GM13977 (cell line): ENCODE results near the gene CNNM4.

Source experiments
- DNase-seq: peaks from one replicate; pipeline ENCODE4 v3.0.0; 2012; ENCODE audit warnings: low spot score
- in situ Hi-C: fragments of 300-500 bp; cut with MboI; formaldehyde crosslinking; loops from one replicate; pipeline ENCODE4 v1.12.0; 2022; ENCODE audit warnings: low sequenced_read_pairs, low pct_unique_long_range_greater_than_20kb, mixed read lengths, inconsistent platforms; ENCODE audit not compliant: unreplicated experiment
- TF ChIP-seq, protein P1 (sequence below): IDR thresholded peaks from 2 replicates; pipeline ENCODE4 v1.5.1; 2012; ENCODE audit warnings: mild to moderate bottlenecking, control low read depth; ENCODE audit not compliant: insufficient read depth; ENCODE audit errors: extremely low read depth, missing control alignments

Gene CNNM4

GRCh38 chr2:96757477-96757860 lies 3.2 kb upstream of the CNNM4 start:
- no peak for DNase-seq
- in situ Hi-C loops, result no loop called here
- TF ChIP-seq, protein P1, sequence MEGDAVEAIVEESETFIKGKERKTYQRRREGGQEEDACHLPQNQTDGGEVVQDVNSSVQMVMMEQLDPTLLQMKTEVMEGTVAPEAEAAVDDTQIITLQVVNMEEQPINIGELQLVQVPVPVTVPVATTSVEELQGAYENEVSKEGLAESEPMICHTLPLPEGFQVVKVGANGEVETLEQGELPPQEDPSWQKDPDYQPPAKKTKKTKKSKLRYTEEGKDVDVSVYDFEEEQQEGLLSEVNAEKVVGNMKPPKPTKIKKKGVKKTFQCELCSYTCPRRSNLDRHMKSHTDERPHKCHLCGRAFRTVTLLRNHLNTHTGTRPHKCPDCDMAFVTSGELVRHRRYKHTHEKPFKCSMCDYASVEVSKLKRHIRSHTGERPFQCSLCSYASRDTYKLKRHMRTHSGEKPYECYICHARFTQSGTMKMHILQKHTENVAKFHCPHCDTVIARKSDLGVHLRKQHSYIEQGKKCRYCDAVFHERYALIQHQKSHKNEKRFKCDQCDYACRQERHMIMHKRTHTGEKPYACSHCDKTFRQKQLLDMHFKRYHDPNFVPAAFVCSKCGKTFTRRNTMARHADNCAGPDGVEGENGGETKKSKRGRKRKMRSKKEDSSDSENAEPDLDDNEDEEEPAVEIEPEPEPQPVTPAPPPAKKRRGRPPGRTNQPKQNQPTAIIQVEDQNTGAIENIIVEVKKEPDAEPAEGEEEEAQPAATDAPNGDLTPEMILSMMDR, result no peak

DNA sequence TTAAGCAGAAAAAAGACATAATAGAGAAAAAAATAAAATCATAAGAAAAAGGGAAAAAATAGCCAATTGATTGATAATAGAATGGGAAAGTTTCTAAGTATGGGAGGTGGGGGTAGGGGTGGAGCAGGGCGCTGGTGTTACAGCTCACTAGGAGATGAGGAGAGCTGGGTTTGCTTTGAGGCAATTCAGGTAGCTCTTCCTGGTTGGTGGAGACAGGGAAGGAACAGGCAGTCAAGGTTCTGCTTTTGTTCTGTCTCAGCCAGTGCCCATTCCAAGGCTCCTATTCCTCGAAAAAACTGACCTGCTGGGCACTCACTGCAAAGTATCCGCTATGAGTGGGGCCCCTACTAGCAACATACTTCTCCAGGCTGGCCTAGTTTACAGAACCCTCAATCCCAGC lies 1.7 kb upstream of the CNNM4 start:
- TF ChIP-seq, protein P1, result no peak
- no peak for DNase-seq
- in situ Hi-C loops, result no loop called here

GRCh38 chr2:96759548-96759947 lies 1.2 kb upstream of the CNNM4 start:
- in situ Hi-C loops, result no loop called here
- TF ChIP-seq, protein P1, result no peak

GRCh38 chr2:96760986-96761832 lies 507 bp downstream of the CNNM4 start:
- in situ Hi-C loops, result no loop called here
- DNase-seq, result no peak
- TF ChIP-seq, protein P1, result peak; percentile 80

More at GRCh38 chr2:96759548-96759947, 1.2 kb upstream of the CNNM4 start:
- DNase-seq, result no peak

- peak; percentile 50 for DNase-seq
- in situ Hi-C loops, result no loop called here
Observed at GRCh38 chr2:96762529-96763311, 2.0 kb downstream of the CNNM4 start.

More at GRCh38 chr2:96762529-96763311, 2.0 kb downstream of the CNNM4 start:
- TF ChIP-seq, protein P1, result no peak
